OCI-M2 (cell line): ENCODE data around the gene TCP11L1.
"Not testable (repeated sequence)": the region's sequence is repeated elsewhere in the genome, so short reads cannot be mapped to it uniquely, and the experiment has no call there.

Source experiments
- DNase-seq: peaks from one replicate; lab custom pipeline; 2025; ENCODE audit not compliant: unreplicated experiment; lab: John Stamatoyannopoulos, UW

Gene TCP11L1

GRCh38 chr11:33028537-33028914 lies 10.8 kb upstream of the TCP11L1 start:
- DNase-seq: no peak

DNA sequence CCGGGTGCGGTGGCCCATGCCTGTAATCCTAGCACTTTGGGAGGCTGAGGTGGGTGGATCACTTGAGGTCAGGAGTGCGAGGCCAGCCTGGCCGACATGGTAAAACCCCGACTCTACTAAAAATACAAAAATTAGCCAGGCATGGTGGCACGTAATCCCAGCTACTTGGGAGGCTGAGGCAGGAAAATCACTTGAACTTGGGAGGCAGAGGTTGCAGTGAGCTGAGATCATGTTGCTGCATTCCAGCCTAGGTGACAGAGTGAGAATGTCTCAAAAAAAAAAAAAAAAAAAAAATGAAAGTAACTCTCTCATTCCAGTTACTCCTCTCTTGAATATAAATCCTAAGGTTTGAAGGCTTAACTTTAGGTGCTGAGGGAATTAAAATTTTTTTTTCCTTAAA lies 10.2 kb upstream of the TCP11L1 start:
- DNase-seq: not testable (repeated sequence)

GRCh38 chr11:33033493-33033892 lies 5.9 kb upstream of the TCP11L1 start:
- DNase-seq: no peak

- DNase-seq: no peak
Observed at GRCh38 chr11:33035011-33035410, 4.4 kb upstream of the TCP11L1 start.

GRCh38 chr11:33040033-33040861 lies 875 bp downstream of the TCP11L1 start:
- no peak for DNase-seq

GRCh38 chr11:33040862-33041453 lies 1.6 kb downstream of the TCP11L1 start:
- no peak for DNase-seq

DNA sequence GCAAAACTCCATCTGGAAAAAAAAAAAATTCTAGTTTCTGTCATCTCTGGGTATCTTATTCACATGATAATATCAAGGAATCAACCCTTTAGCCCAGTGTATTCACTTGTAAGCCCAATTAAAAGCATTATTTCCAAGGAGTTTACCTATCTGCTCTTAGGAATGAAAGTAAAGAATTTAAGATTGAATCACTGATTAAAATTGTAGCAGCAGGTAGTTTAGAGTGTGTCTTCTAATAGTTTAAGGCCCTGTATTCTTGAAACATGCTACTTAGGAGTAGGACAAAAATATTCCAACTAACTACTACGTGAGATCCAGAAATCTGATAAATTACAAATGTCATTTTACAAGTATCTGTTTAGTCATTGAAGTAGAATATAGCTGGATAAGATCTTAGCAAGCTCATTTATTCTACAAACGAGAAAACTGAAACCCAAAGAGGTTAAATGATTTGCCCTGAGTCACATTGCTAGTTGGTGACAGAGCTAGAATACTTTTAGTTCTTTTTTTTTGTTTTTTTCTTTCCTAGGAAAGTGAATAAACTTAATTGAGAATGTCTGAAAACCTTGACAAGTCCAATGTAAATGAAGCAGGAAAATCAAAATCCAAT lies 4.0 kb downstream of the TCP11L1 start:
- DNase-seq: no peak

DNA sequence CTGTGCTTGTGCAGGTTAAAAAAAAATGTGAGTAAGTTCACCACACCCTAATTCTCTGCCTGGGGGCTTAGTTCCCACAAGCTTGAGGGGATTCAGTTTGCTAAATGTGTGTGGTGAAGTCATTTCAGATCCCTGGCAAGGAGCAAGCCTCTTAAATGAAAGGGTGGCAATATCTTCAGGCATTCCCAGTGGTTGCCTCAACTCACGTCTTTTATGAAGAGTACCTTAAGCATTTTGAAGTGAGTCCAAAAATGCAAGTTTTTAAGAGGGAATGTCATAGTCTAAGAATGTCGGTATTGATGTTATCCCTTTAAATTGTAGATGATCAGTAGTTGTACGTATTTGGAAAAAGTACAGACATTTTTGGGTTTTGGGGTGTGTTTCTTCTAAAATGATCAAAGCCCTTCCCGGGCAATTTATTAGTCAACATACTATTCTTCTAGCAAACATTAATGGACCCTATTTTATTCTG lies 4.9 kb downstream of the TCP11L1 start:
- no peak for DNase-seq

DNA sequence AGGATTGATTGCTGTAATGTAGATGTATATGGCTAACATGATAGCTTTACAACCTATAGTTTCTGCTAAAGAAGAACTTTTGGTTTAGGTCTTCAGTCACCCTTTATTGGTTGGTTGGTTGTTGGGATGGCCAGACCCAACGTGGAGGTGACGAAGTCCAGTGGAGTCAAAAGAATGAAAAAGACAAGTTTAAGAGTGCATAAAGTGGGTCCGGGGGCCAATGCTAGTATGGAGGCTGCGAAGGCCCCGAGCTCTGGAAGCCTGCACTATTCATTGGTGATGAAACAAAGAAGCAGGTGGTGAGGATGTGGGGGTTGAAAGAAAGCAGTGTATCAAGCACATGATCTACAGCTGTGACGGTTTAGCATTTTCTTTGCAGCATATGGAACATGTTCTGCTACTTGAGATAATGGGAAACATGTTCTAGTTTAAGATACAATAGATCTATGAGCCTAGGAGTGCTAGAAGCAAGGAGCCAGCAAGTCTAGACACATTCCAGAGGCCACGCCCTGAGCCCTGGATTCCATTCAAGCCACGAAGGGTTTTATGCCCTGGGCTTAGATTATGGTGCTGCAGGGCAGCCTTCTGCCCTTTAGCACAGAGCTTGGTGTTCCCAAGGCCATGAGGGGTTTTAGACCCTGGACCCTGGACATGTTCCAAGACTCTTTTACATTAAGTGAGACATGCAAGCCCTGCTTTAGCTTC lies 6.3 kb downstream of the TCP11L1 start:
- DNase-seq: no peak

GRCh38 chr11:33048701-33049100 lies 9.3 kb downstream of the TCP11L1 start:
- not testable (repeated sequence) for DNase-seq

DNA sequence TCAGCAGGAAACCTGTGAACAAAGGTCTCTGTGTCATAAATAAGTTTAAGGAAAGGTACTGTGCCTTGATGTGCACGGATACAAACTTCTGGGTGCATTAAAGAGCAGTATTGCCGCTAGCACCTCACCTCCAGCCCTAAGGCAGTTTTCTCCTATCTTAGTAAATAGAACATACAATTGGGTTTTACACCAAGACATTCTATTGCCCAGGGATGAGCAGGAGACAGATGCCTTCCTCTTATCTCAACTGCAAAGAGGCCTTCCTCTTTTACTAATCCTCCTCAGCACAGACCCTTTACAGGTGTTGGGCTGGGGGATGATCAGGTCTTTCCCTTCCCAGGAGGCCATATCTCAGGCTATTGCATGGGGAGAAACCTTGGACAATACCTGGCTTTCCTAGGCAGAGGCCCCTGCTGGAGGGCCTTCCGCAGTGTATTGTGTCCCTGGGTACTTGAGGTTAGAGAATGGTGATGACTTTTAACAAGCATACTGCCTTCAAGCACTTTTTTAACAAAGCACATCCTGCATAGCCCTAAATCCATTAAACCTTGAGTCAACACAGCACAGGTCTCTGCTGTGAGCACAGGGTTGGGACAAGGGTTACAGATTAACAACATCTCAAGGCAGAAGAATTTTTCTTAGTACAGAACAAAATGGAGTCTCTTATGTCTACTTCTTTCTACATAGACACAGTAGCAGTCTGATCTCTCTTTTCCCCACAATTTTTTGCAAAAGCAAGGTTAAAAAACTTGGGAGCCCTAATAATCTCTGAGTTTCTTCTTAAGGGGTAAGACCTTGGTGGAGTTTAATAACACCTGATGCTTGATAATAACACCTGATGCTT lies 10.4 kb downstream of the TCP11L1 start:
- not testable (repeated sequence) for DNase-seq

DNA sequence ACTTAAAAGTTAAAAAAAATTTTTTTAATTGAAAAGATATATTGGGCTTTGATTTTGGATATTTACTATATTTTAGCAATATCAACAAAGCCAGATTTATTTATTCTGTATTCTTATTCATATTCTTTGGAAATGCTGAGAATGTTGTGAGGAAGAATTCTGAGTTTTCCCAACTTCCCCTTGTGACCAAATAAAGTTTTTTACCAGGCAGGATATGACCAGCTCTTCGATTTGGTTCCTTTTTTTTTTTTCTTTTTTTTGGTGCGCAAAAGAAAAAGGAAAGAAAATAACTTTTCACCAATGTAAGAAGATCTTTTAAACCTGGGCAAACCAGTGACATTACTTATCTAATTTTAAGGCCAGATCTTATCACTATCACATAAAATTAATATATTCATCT lies 12.9 kb downstream of the TCP11L1 start:
- no peak for DNase-seq

GRCh38 chr11:33055375-33055774 lies 16.0 kb downstream of the TCP11L1 start:
- DNase-seq: no peak

DNA sequence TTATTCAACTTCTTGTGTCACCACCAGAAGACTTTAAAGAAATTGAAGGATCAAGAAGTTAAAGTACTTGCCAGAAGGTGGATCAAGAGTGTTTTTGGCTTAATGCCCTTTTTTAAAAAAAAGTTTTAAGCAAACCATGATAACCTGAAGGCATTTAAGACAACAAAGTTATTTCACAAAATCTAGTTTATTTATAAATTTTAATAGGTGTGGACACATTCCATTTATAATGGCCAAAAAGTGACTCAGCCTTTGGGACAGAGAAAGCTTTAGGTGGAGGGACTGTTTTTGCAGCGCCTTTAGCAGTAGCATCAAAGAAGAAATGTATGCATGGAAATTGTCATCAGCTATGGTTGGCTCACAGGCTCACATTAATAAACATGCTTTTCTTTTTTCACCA lies 17.9 kb downstream of the TCP11L1 start:
- DNase-seq: no peak

DNA sequence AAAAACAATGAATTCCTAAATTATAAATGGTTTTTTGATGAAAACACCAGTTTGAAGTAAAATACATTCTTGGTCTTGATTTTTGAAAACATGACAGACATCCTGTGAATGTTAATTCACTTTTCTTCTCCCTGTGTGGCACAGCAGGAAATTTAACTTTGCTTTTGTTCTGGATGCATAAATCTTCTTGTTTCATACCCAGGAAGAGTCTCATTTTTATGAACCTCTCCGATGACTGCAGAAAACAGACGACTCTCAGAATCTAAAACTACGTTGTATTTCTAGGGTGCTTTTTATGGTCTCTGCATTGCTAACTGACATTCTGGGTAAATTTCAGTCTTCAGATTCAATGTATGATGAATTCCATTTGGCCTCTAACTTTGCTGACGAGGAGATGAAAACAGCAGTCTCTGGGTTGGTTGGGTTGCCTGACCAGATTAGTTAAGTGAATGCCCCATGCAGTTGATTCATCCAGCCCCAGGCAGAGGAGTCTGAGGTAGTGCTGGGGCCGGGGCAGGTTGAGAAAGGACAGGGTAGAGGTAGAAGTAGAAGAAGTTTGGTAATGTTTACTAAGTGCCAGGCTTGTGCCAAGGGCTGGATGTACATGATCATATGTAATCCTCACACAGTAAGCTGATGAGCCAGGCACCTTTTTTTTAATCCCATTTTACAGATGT lies 20.1 kb downstream of the TCP11L1 start:
- no peak for DNase-seq

DNA sequence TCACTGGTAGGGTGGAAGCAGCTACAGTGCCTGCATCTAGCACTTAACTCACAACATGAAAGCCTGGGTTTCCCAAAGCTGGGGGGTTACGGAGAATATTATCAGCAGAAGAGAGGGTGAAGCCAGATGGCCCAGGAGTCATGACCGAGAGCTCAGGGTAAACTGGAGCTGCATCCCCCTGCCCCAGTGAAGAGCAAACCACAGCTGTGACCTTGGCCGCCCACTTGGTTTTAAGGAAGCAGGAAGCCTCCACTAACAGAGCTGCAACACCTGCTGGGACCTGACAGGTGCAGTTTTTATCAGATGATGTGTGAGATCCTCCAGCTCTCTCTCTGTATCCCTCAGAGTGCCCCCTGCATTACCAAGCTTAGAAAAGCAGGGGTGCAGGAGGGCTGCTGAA lies 20.9 kb downstream of the TCP11L1 start:
- DNase-seq: no peak

GRCh38 chr11:33062137-33062536 lies 22.8 kb downstream of the TCP11L1 start:
- no peak for DNase-seq

DNA sequence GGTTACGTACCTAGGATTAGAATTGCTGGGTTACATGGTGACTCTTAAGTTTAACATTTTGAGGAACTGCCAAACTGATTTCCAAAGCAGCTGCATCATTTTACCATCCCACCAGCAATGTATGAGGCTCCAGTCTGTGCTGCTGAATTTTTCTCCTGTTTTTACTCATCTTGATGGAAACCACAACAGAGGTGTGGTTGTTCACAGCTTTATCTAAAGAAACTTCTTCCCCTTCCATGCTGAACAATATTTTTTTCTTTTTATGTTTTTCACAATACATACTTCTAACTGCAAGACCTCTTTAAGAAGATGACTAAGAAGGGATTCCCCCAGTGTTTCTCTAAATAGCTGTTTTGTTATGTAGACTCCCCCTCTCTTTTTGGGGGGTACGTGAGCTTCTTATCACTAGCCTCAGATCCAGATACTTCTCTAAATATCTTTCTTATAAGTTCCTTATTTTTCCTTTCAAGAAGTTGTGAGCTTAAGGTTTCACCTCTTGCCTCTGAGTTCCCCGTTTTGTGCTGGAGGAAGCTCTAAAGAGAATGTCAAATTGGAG lies 24.0 kb downstream of the TCP11L1 start:
- no peak for DNase-seq

GRCh38 chr11:33064033-33064825 lies 24.9 kb downstream of the TCP11L1 start:
- DNase-seq: no peak
